ENCODE results near the gene MTAP. TPM values are rescaled to one million over a fixed set of nuclear protein-coding genes. Genes with fewer than 3 reads are reported as not detected.

The MTAP gene
- total and polyA plus RNA-seq, 11 donors, result 5.4 to 27.3 (median 18.1) TPM

GRCh38 chr9:21968331-21969010 is 166.0 kb downstream of the MTAP start:
- Histone ChIP-seq H3K4me1 (peaks cover 0 to 36% (median 10%) of the 10 kb centered on the region in 12 donors), H3K9me3 (peaks cover 0 to 5% (median 0%) of the 10 kb centered on the region in 12 donors), H3K27me3 (peaks cover 71 to 100% (median 97%) of the 10 kb centered on the region in 9 donors), H3K4me3 (peak overlapping the region in 1 of 12 donors; percentile 12), H3K27ac (no peak overlapping the region), H3K36me3 (no peaks in the 10 kb centered on the region)
- TF ChIP-seq POLR2A (IDR thresholded peaks at IDR 0.05) (no peak), CTCF (IDR thresholded peaks at IDR 0.05) (no peak)
- WGBS, 4 donors, result 4 to 13% (median 7%) methylated on average over 41 of the region's 41 CpGs
- intact Hi-C loops (cut with DNase I), result loop anchor here in 1 of 10 donors (5.0 kb wide), 1 partner anchor 39 kb away; the partner anchor contains the start of gene CDKN2B
- DNase-seq (no peak), ATAC-seq (no peak)

- Histone ChIP-seq H3K4me1 (peaks cover 0 to 38% (median 12%) of the 10 kb centered on the region in 12 donors), H3K36me3 (no peaks in the 10 kb centered on the region), H3K9me3 (no peaks in the 10 kb centered on the region), H3K27ac (no peak overlapping the region), H3K27me3 (peaks cover 79 to 100% (median 100%) of the 10 kb centered on the region in 9 donors), H3K4me3 (no peak overlapping the region)
- no peak for DNase-seq
- TF ChIP-seq POLR2A (IDR thresholded peaks at IDR 0.05) (no peak), CTCF (IDR thresholded peaks at IDR 0.05) (no peak)
- intact Hi-C loops (cut with DNase I), result loop anchor here in 1 of 10 donors (5.0 kb wide), 1 partner anchor 38 kb away; the partner anchor contains the start of gene CDKN2B
- WGBS, 4 donors, result 4 to 15% (median 11%) methylated on average over 28 of the region's 28 CpGs
- ATAC-seq, result no peak
These were observed 166.8 kb downstream of the MTAP start for GRCh38 chr9:21969011-21969940.

GRCh38 chr9:21969951-21970799 is 167.7 kb downstream of the MTAP start:
- Histone ChIP-seq H3K27ac (no peak overlapping the region), H3K4me3 (no peak overlapping the region), H3K4me1 (peaks cover 0 to 42% (median 17%) of the 10 kb centered on the region in 12 donors), H3K36me3 (no peaks in the 10 kb centered on the region), H3K9me3 (no peaks in the 10 kb centered on the region), H3K27me3 (peaks cover 78 to 100% (median 100%) of the 10 kb centered on the region in 9 donors)
- ATAC-seq, result no peak
- TF ChIP-seq CTCF (IDR thresholded peaks at IDR 0.05), result no peak
- no peak for TF ChIP-seq POLR2A (IDR thresholded peaks at IDR 0.05)
- WGBS, 4 donors, result 7 to 23% (median 20%) methylated on average over 14 to 24 of the region's 24 CpGs
- no peak for DNase-seq
- intact Hi-C loops (cut with DNase I), result loop anchor here in 1 of 10 donors (5.0 kb wide), 1 partner anchor 37 kb away; the partner anchor contains the start of gene CDKN2B
